GM21786 (cell line): ENCODE measurements around the gene CA5A.
A peak's percentile ranks its signal among the peaks of the same experiment; 100 is the strongest.
"Not testable (repeated sequence)": the region's sequence is repeated elsewhere in the genome, so short reads cannot be mapped to it uniquely, and the experiment has no call there.

Experiments
- ATAC-seq: cut with Tn5 transposase; IDR thresholded peaks from one replicate; pipeline ENCODE4 v1.9.1; 2021; ENCODE audit not compliant: unreplicated experiment

CA5A gene

GRCh38 chr16:87897521-87898505, 38.5 kb downstream of the CA5A start:
- ATAC-seq = no peak

- not testable (repeated sequence) for ATAC-seq
Observed at GRCh38 chr16:87896924-87897520, 39.3 kb downstream of the CA5A start.

- ATAC-seq = not testable (repeated sequence)
Observed at GRCh38 chr16:87896176-87896890, 40.0 kb downstream of the CA5A start.

- ATAC-seq = peak; percentile 85
Observed at GRCh38 chr16:87895641-87896141, 40.6 kb downstream of the CA5A start.

- not testable (repeated sequence) for ATAC-seq
Observed at GRCh38 chr16:87894005-87894404, 42.3 kb downstream of the CA5A start.

GRCh38 chr16:87891764-87892163, 44.6 kb downstream of the CA5A start:
- ATAC-seq = no peak

- not testable (repeated sequence) for ATAC-seq
Observed at GRCh38 chr16:87889762-87890161, 46.6 kb downstream of the CA5A start.

GRCh38 chr16:87888346-87888745, 48.0 kb downstream of the CA5A start:
- not testable (repeated sequence) for ATAC-seq

- not testable (repeated sequence) for ATAC-seq
Observed at GRCh38 chr16:87887931-87888330, 48.4 kb downstream of the CA5A start.

- ATAC-seq = not testable (repeated sequence)
Observed at GRCh38 chr16:87885371-87885967, 50.9 kb downstream of the CA5A start.

GRCh38 chr16:87882436-87883019, 53.8 kb downstream of the CA5A start:
- no peak for ATAC-seq

- no peak for ATAC-seq
Observed at GRCh38 chr16:87881324-87882200, 54.8 kb downstream of the CA5A start.

- ATAC-seq = no peak
Observed at GRCh38 chr16:87880117-87880696, 56.1 kb downstream of the CA5A start.

- not testable (repeated sequence) for ATAC-seq
Observed at GRCh38 chr16:87879411-87880013, 56.8 kb downstream of the CA5A start.

GRCh38 chr16:87878704-87879103, 57.6 kb downstream of the CA5A start:
- no peak for ATAC-seq

GRCh38 chr16:87877942-87878507, 58.3 kb downstream of the CA5A start:
- ATAC-seq = no peak

- no peak for ATAC-seq
Observed at GRCh38 chr16:87874639-87875427, 61.5 kb downstream of the CA5A start.
